WI38 (cell line): ENCODE measurements around the gene ZEB1.

ENCODE experiments used
- H3K4me3 ChIP-seq: 2 replicates; pipeline ENCODE4 v1.5.1; 2011; ENCODE audit warnings: low read depth, mild to moderate bottlenecking, control low read depth, low read length
- CTCF ChIP-seq: IDR thresholded peaks from 2 replicates; pipeline ENCODE4 v1.5.1; 2012; ENCODE audit warnings: low read depth, mild to moderate bottlenecking, control low read depth, low read length

Gene ZEB1

GRCh38 chr10:31341552-31341951 lies 22.5 kb downstream of the ZEB1 start:
- no peak overlapping the region for H3K4me3 ChIP-seq
- no peak for TF ChIP-seq CTCF

- TF ChIP-seq CTCF: no peak
- H3K4me3 ChIP-seq: no peak overlapping the region
Observed at GRCh38 chr10:31343009-31343408, 24.0 kb downstream of the ZEB1 start.

GRCh38 chr10:31343551-31343950 lies 24.5 kb downstream of the ZEB1 start:
- TF ChIP-seq CTCF: no peak
- no peak overlapping the region for H3K4me3 ChIP-seq

GRCh38 chr10:31345886-31346285 lies 26.9 kb downstream of the ZEB1 start:
- no peak for TF ChIP-seq CTCF
- H3K4me3 ChIP-seq: no peak overlapping the region

GRCh38 chr10:31346953-31347352 lies 27.9 kb downstream of the ZEB1 start:
- H3K4me3 ChIP-seq: no peak overlapping the region
- TF ChIP-seq CTCF: no peak

- no peak overlapping the region for H3K4me3 ChIP-seq
- TF ChIP-seq CTCF: no peak
Observed at GRCh38 chr10:31347705-31348104, 28.7 kb downstream of the ZEB1 start.

GRCh38 chr10:31350891-31351290 lies 31.9 kb downstream of the ZEB1 start:
- no peak overlapping the region for H3K4me3 ChIP-seq
- TF ChIP-seq CTCF: no peak
